ENCODE data around the gene TRDMT1.

Gene TRDMT1

DNA sequence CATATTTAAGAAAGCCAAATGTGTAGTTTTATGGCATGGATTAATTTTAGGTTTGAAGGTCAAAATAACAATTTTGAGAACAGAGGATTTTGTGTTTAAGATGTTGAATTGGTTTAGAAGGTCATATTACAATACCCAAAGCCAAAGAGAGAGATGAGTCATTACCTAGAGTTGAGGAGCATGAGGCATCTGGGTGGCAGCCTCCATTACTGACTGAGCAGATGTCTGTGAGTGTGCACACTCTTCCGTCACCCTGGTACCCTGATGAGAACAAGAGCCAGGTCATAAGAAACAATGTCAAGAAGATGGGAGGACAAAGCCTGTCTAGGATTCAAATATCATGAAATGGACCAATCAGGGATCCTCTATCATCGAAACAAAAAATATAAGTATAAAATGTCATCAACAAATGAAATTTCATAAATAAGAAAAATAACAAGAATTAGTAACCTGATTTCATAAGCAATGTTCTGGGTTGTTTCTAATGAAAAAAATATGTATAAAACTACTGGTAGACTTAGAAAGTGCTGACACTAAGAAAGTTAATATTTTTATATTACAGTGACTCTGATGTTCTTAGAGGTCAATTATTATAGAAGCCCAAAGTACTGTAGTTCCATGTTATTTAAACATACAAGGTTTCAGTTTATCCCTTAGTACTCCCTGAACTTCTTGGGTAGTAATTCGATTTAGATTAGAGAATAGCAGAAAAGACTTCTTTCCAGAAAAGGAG lies 91.8 kb downstream of the TRDMT1 start:
- H3K4me1 ChIP-seq (ENCODE audit: control insufficient read depth in 2 of 2, insufficient read depth in 1 of 2, low read depth in 1 of 2, low read length in 2 of 2) = no peaks in the 10 kb centered on the region
- DNase-seq (ENCODE audit: low spot score) = no peak
- H2AFZ ChIP-seq (ENCODE audit: low read length) = no peak overlapping the region
- H4K91ac ChIP-seq (ENCODE audit: low read depth, low read length, poor library complexity) = no peak overlapping the region
- WGBS, 2 donors (ENCODE audit: extremely low coverage in 2 of 2, insufficient read length in 2 of 2, insufficient replicate concordance in 1 of 2) = no CpG with 5 or more reads among the region's 3 CpGs
- no peak overlapping the region for H3K4ac ChIP-seq (ENCODE audit: low read length)
- H3K23ac ChIP-seq (ENCODE audit: low read depth, low read length, poor library complexity) = no peak overlapping the region
- H3K27ac ChIP-seq (replicated peaks; ENCODE audit: low read length) = no peak overlapping the region
- no peaks in the 10 kb centered on the region for H3K9me3 ChIP-seq (replicated peaks in 1 of 2; ENCODE audit: control insufficient read depth in 2 of 2, insufficient read depth in 1 of 2, low read depth in 1 of 2, low read length in 2 of 2)
- no peak overlapping the region for H3K18ac ChIP-seq (ENCODE audit: low read length)
- H3K27me3 ChIP-seq (ENCODE audit: control insufficient read depth in 3 of 3, insufficient read depth in 3 of 3, low read depth in 1 of 3, low read length in 3 of 3) = no peaks in the 10 kb centered on the region
- H2BK120ac ChIP-seq (ENCODE audit: low read depth, low read length) = no peak overlapping the region
- no peak overlapping the region for H2BK12ac ChIP-seq (ENCODE audit: low read length)
- H2BK15ac ChIP-seq (ENCODE audit: low read length) = no peak overlapping the region
- no peak overlapping the region for H3K14ac ChIP-seq (ENCODE audit: low read length)
- H2AK5ac ChIP-seq (ENCODE audit: low read depth, low read length) = no peak overlapping the region
- H3K9ac ChIP-seq (ENCODE audit: low read depth, low read length, poor library complexity) = no peak overlapping the region
- H2BK5ac ChIP-seq (ENCODE audit: low read length) = no peak overlapping the region
- H3K4me3 ChIP-seq (ENCODE audit: low read length in 2 of 2) = no peak overlapping the region
- H4K8ac ChIP-seq (ENCODE audit: low read depth, low read length) = no peak overlapping the region
- H3K36me3 ChIP-seq (replicated peaks in 1 of 2; ENCODE audit: control insufficient read depth in 2 of 2, insufficient read depth in 2 of 2, low read length in 2 of 2) = no peaks in the 10 kb centered on the region
- no peak overlapping the region for H3K4me2 ChIP-seq (ENCODE audit: insufficient read depth, low read length, poor library complexity, severe bottlenecking)
- no peaks in the 10 kb centered on the region for H3K79me1 ChIP-seq (ENCODE audit: low read depth, low read length)

- no CpG with 5 or more reads among the region's 2 CpGs for WGBS, 2 donors (ENCODE audit: extremely low coverage in 2 of 2, insufficient read length in 2 of 2, insufficient replicate concordance in 1 of 2)
- Histone ChIP-seq H3K23ac (ENCODE audit: low read depth, low read length, poor library complexity) (no peak overlapping the region), H3K9ac (ENCODE audit: low read depth, low read length, poor library complexity) (no peak overlapping the region), H3K9me3 (replicated peaks in 1 of 2; ENCODE audit: control insufficient read depth in 2 of 2, insufficient read depth in 1 of 2, low read depth in 1 of 2, low read length in 2 of 2) (no peaks in the 10 kb centered on the region), H2BK15ac (ENCODE audit: low read length) (no peak overlapping the region), H3K4me1 (ENCODE audit: control insufficient read depth in 2 of 2, insufficient read depth in 1 of 2, low read depth in 1 of 2, low read length in 2 of 2) (no peaks in the 10 kb centered on the region), H3K14ac (ENCODE audit: low read length) (no peak overlapping the region), H4K91ac (ENCODE audit: low read depth, low read length, poor library complexity) (no peak overlapping the region), H2AK5ac (ENCODE audit: low read depth, low read length) (no peak overlapping the region), H3K36me3 (replicated peaks in 1 of 2; ENCODE audit: control insufficient read depth in 2 of 2, insufficient read depth in 2 of 2, low read length in 2 of 2) (no peaks in the 10 kb centered on the region), H4K8ac (ENCODE audit: low read depth, low read length) (no peak overlapping the region), H3K27me3 (ENCODE audit: control insufficient read depth in 3 of 3, insufficient read depth in 3 of 3, low read depth in 1 of 3, low read length in 3 of 3) (no peaks in the 10 kb centered on the region), H2AFZ (ENCODE audit: low read length) (no peak overlapping the region), H3K18ac (ENCODE audit: low read length) (no peak overlapping the region), H3K27ac (replicated peaks; ENCODE audit: low read length) (no peak overlapping the region), H2BK120ac (ENCODE audit: low read depth, low read length) (no peak overlapping the region), H3K4me3 (ENCODE audit: low read length in 2 of 2) (no peak overlapping the region), H3K4me2 (ENCODE audit: insufficient read depth, low read length, poor library complexity, severe bottlenecking) (no peak overlapping the region), H3K79me1 (ENCODE audit: low read depth, low read length) (no peaks in the 10 kb centered on the region), H2BK5ac (ENCODE audit: low read length) (no peak overlapping the region), H2BK12ac (ENCODE audit: low read length) (no peak overlapping the region), H3K4ac (ENCODE audit: low read length) (no peak overlapping the region)
- no peak for DNase-seq (ENCODE audit: low spot score)
These were observed 92.4 kb downstream of the TRDMT1 start for GRCh38 chr10:17109046-17109445.

- H2AFZ ChIP-seq (ENCODE audit: low read length) = no peak overlapping the region
- no peak overlapping the region for H2AK5ac ChIP-seq (ENCODE audit: low read depth, low read length)
- no peak overlapping the region for H2BK5ac ChIP-seq (ENCODE audit: low read length)
- H3K4ac ChIP-seq (ENCODE audit: low read length) = no peak overlapping the region
- H3K4me1 ChIP-seq (ENCODE audit: control insufficient read depth in 2 of 2, insufficient read depth in 1 of 2, low read depth in 1 of 2, low read length in 2 of 2) = no peaks in the 10 kb centered on the region
- H2BK12ac ChIP-seq (ENCODE audit: low read length) = no peak overlapping the region
- no peak overlapping the region for H2BK15ac ChIP-seq (ENCODE audit: low read length)
- no peak overlapping the region for H3K27ac ChIP-seq (replicated peaks; ENCODE audit: low read length)
- no peak overlapping the region for H4K8ac ChIP-seq (ENCODE audit: low read depth, low read length)
- no peak for DNase-seq (ENCODE audit: low spot score)
- H3K9ac ChIP-seq (ENCODE audit: low read depth, low read length, poor library complexity) = no peak overlapping the region
- no peak overlapping the region for H3K4me3 ChIP-seq (ENCODE audit: low read length in 2 of 2)
- H3K14ac ChIP-seq (ENCODE audit: low read length) = no peak overlapping the region
- H4K91ac ChIP-seq (ENCODE audit: low read depth, low read length, poor library complexity) = no peak overlapping the region
- no peak overlapping the region for H3K23ac ChIP-seq (ENCODE audit: low read depth, low read length, poor library complexity)
- H3K79me1 ChIP-seq (ENCODE audit: low read depth, low read length) = no peaks in the 10 kb centered on the region
- H3K18ac ChIP-seq (ENCODE audit: low read length) = no peak overlapping the region
- WGBS, 2 donors (ENCODE audit: extremely low coverage in 2 of 2, insufficient read length in 2 of 2, insufficient replicate concordance in 1 of 2) = no CpG with 5 or more reads among the region's 5 CpGs
- H3K36me3 ChIP-seq (replicated peaks in 1 of 2; ENCODE audit: control insufficient read depth in 2 of 2, insufficient read depth in 2 of 2, low read length in 2 of 2) = no peaks in the 10 kb centered on the region
- H3K4me2 ChIP-seq (ENCODE audit: insufficient read depth, low read length, poor library complexity, severe bottlenecking) = no peak overlapping the region
- no peaks in the 10 kb centered on the region for H3K9me3 ChIP-seq (replicated peaks in 1 of 2; ENCODE audit: control insufficient read depth in 2 of 2, insufficient read depth in 1 of 2, low read depth in 1 of 2, low read length in 2 of 2)
- no peaks in the 10 kb centered on the region for H3K27me3 ChIP-seq (ENCODE audit: control insufficient read depth in 3 of 3, insufficient read depth in 3 of 3, low read depth in 1 of 3, low read length in 3 of 3)
- no peak overlapping the region for H2BK120ac ChIP-seq (ENCODE audit: low read depth, low read length)
These were observed 94.5 kb downstream of the TRDMT1 start for GRCh38 chr10:17106991-17107390.

- Histone ChIP-seq H3K23ac (ENCODE audit: low read depth, low read length, poor library complexity) (no peak overlapping the region), H2BK12ac (ENCODE audit: low read length) (no peak overlapping the region), H3K36me3 (replicated peaks in 1 of 2; ENCODE audit: control insufficient read depth in 2 of 2, insufficient read depth in 2 of 2, low read length in 2 of 2) (no peaks in the 10 kb centered on the region), H4K8ac (ENCODE audit: low read depth, low read length) (no peak overlapping the region), H2BK15ac (ENCODE audit: low read length) (no peak overlapping the region), H2AK5ac (ENCODE audit: low read depth, low read length) (no peak overlapping the region), H2BK5ac (ENCODE audit: low read length) (no peak overlapping the region), H3K4me3 (ENCODE audit: low read length in 2 of 2) (no peak overlapping the region), H3K14ac (ENCODE audit: low read length) (no peak overlapping the region), H3K4ac (ENCODE audit: low read length) (no peak overlapping the region), H3K4me1 (ENCODE audit: control insufficient read depth in 2 of 2, insufficient read depth in 1 of 2, low read depth in 1 of 2, low read length in 2 of 2) (no peaks in the 10 kb centered on the region), H2BK120ac (ENCODE audit: low read depth, low read length) (no peak overlapping the region), H3K79me1 (ENCODE audit: low read depth, low read length) (no peaks in the 10 kb centered on the region), H3K18ac (ENCODE audit: low read length) (no peak overlapping the region), H3K27me3 (ENCODE audit: control insufficient read depth in 3 of 3, insufficient read depth in 3 of 3, low read depth in 1 of 3, low read length in 3 of 3) (no peaks in the 10 kb centered on the region), H3K9ac (ENCODE audit: low read depth, low read length, poor library complexity) (no peak overlapping the region), H3K27ac (replicated peaks; ENCODE audit: low read length) (no peak overlapping the region), H4K91ac (ENCODE audit: low read depth, low read length, poor library complexity) (no peak overlapping the region), H2AFZ (ENCODE audit: low read length) (no peak overlapping the region), H3K9me3 (replicated peaks in 1 of 2; ENCODE audit: control insufficient read depth in 2 of 2, insufficient read depth in 1 of 2, low read depth in 1 of 2, low read length in 2 of 2) (peaks cover 0 to 3% of the 10 kb centered on the region in 2 donors), H3K4me2 (ENCODE audit: insufficient read depth, low read length, poor library complexity, severe bottlenecking) (no peak overlapping the region)
- no peak for DNase-seq (ENCODE audit: low spot score)
These were observed 99.6 kb downstream of the TRDMT1 start for GRCh38 chr10:17101910-17102266.

Measured in neuronal stem cell (in vitro differentiated cells).